HG03159 (cell line): ENCODE measurements around the gene FRMD5.

Source experiments
- ATAC-seq: cut with Tn5 transposase; IDR thresholded peaks from one replicate; pipeline ENCODE4 v1.9.1; 2021; ENCODE audit warnings: mild to moderate bottlenecking, moderate library complexity; ENCODE audit not compliant: unreplicated experiment

The FRMD5 gene

GRCh38 chr15:44097552-44097951, 97.5 kb downstream of the FRMD5 start:
- no peak for ATAC-seq

GRCh38 chr15:44096596-44096995, 98.5 kb downstream of the FRMD5 start:
- no peak for ATAC-seq

- no peak for ATAC-seq
Measured at GRCh38 chr15:44094781-44095180, 100.3 kb downstream of the FRMD5 start.

- ATAC-seq, result no peak
Measured at GRCh38 chr15:44093836-44094235, 101.2 kb downstream of the FRMD5 start.

GRCh38 chr15:44092221-44092620, 102.8 kb downstream of the FRMD5 start:
- no peak for ATAC-seq

GRCh38 chr15:44087578-44088465, 107.2 kb downstream of the FRMD5 start:
- ATAC-seq, result no peak

GRCh38 chr15:44084770-44085169, 110.3 kb downstream of the FRMD5 start:
- no peak for ATAC-seq

- no peak for ATAC-seq
Measured at GRCh38 chr15:44084171-44084570, 110.9 kb downstream of the FRMD5 start.

GRCh38 chr15:44082558-44083157, 112.4 kb downstream of the FRMD5 start:
- no peak for ATAC-seq

GRCh38 chr15:44081026-44082013, 113.8 kb downstream of the FRMD5 start:
- no peak for ATAC-seq

- ATAC-seq, result no peak
Measured at GRCh38 chr15:44075535-44075934, 119.5 kb downstream of the FRMD5 start.

GRCh38 chr15:44069489-44069888, 125.6 kb downstream of the FRMD5 start:
- ATAC-seq, result no peak

GRCh38 chr15:44068347-44068746, 126.7 kb downstream of the FRMD5 start:
- no peak for ATAC-seq

GRCh38 chr15:44066211-44066827, 128.8 kb downstream of the FRMD5 start:
- no peak for ATAC-seq

- no peak for ATAC-seq
Measured at GRCh38 chr15:44064706-44065105, 130.4 kb downstream of the FRMD5 start.

- ATAC-seq, result no peak
Measured at GRCh38 chr15:44058126-44058525, 136.9 kb downstream of the FRMD5 start.

- no peak for ATAC-seq
Measured at GRCh38 chr15:44045661-44046060, 149.4 kb downstream of the FRMD5 start.

- ATAC-seq, result no peak
Measured at GRCh38 chr15:44045217-44045616, 149.9 kb downstream of the FRMD5 start.

GRCh38 chr15:44038755-44039191, 156.3 kb downstream of the FRMD5 start:
- no peak for ATAC-seq

GRCh38 chr15:44035781-44036699, 159.0 kb downstream of the FRMD5 start:
- ATAC-seq, result no peak
